Measurements from ENCODE around the gene TRIM63. TPM values are rescaled to one million over a fixed set of nuclear protein-coding genes. Genes with fewer than 3 reads are reported as not detected.

The TRIM63 gene
- total and polyA plus RNA-seq, 11 donors = 136 to 598 (median 204) TPM

DNA sequence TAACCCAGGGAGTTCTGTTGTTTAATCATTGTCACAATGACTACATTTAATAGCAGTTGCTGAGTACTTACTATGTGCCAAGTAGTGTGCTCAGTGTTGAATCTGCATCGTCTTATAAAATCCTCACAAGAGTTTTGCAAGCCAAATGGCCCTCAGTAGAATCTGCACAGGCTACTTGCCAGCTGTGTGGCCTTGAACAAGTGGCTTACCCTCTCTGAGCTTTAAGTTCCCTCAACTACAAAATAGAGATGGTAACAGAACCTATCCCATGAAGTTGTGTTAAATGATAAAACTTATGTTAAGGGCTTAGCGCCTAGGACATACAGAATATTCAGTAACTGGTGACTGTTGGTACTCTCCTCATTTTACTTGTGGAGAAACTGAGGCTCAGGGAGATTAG is 12.4 kb downstream of the TRIM63 start:
- Histone ChIP-seq H3K27me3 (peaks cover 0 to 20% (median 0%) of the 10 kb centered on the region in 9 donors), H3K4me1 (peaks cover 0 to 52% (median 6%) of the 10 kb centered on the region in 12 donors), H3K9me3 (no peaks in the 10 kb centered on the region), H3K36me3 (peaks cover 0 to 94% (median 50%) of the 10 kb centered on the region in 9 donors), H3K4me3 (no peak overlapping the region), H3K27ac (peak overlapping the region in 1 of 12 donors; percentile 19)
- DNase-seq (no peak), ATAC-seq (no peak)
- WGBS, 4 donors = 65 to 72% (median 69%) methylated on average over 2 of the region's 2 CpGs
- TF ChIP-seq POLR2A (IDR thresholded peaks at IDR 0.05) = no peak
- TF ChIP-seq, protein P1, sequence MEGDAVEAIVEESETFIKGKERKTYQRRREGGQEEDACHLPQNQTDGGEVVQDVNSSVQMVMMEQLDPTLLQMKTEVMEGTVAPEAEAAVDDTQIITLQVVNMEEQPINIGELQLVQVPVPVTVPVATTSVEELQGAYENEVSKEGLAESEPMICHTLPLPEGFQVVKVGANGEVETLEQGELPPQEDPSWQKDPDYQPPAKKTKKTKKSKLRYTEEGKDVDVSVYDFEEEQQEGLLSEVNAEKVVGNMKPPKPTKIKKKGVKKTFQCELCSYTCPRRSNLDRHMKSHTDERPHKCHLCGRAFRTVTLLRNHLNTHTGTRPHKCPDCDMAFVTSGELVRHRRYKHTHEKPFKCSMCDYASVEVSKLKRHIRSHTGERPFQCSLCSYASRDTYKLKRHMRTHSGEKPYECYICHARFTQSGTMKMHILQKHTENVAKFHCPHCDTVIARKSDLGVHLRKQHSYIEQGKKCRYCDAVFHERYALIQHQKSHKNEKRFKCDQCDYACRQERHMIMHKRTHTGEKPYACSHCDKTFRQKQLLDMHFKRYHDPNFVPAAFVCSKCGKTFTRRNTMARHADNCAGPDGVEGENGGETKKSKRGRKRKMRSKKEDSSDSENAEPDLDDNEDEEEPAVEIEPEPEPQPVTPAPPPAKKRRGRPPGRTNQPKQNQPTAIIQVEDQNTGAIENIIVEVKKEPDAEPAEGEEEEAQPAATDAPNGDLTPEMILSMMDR (IDR thresholded peaks at IDR 0.05) = no peak
- intact Hi-C loops (cut with DNase I) = loop anchor here in 1 of 10 donors (5.0 kb wide), 1 partner anchor 37 kb away; no protein-coding TSS in a partner anchor

DNA sequence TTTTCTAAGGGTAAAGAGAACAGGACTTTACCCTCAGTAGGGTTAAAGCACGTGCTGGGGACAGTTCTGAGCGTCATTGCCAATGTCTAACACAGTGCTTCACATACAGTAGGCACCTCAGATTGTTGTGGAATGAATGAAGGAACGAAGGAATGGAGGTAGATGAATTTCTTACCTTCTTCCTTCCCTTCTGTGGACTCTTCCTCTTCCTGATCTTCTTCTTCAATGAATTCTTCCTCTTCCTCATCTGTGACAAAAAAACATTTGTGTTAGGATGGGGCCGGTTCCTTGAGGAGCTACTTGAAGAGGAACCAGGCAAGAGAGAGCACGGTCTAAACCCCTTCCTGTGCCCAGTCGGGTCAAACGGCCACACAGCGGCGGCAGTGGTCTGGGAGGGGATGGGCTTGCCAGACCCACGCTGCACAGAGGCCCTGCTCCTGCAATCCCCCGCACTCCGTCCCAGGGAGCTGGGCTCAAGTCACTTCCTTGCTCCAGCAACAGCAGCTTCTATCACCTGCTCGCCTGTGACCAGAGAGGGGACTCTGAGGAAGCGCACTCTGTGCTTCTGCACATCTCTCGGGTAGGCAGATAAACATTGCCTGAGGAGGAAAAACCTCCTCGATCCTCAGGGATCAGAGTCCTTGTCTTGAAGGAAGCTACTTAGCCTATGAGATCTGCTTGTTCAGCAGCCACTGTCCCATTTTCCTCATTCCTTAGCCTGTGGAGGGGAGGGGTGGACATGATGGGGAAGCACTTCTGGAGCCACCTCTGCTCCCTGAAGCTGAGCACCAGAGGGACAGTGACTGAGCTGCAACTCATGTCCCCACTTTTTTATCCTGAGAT is 13.5 kb downstream of the TRIM63 start:
- intact Hi-C loops (cut with DNase I) = no loop called here
- Histone ChIP-seq H3K27me3 (peaks cover 0 to 24% (median 0%) of the 10 kb centered on the region in 9 donors), H3K9me3 (no peaks in the 10 kb centered on the region), H3K27ac (peak overlapping the region in 5 of 12 donors; percentile 9 to 41 (median 34)), H3K4me1 (peaks cover 0 to 51% (median 7%) of the 10 kb centered on the region in 12 donors), H3K4me3 (no peak overlapping the region), H3K36me3 (peaks cover 0 to 86% (median 43%) of the 10 kb centered on the region in 9 donors)
- peak in 1 of 4 donors; percentile 3 for ATAC-seq
- TF ChIP-seq, protein P1 (IDR thresholded peaks at IDR 0.05) = no peak
- DNase-seq = no peak
- WGBS, 4 donors = 35 to 45% (median 43%) methylated on average over 15 to 16 of the region's 16 CpGs

DNA sequence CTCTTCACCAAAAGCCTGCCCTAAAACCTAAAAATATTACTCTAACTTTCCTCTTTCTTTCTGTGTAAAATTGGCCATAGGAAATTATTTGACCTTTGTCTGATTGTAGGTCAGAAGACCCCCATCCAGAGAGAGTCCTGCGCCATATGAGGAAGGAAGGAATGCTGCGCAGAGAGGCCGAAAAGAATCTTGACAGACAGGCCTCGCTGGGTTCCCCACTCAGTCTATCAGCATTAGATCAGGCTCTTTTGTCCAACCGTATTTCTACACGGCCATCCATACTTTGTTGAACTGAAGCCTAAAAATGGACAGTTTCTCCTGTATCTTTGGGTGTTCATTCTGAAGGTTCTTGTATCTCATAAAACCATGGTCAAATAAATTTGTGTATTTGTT is 17.2 kb downstream of the TRIM63 start:
- peaks cover 0 to 49% (median 15%) of the 10 kb centered on the region in 9 donors for H3K36me3 ChIP-seq
- H3K27ac ChIP-seq = peak overlapping the region in 9 of 12 donors; percentile 2 to 71 (median 57)
- WGBS, 4 donors = 71 to 76% (median 73%) methylated on average over 6 of the region's 6 CpGs
- peaks cover 7 to 52% (median 19%) of the 10 kb centered on the region in 9 donors for H3K27me3 ChIP-seq
- no peak for TF ChIP-seq POLR2A (IDR thresholded peaks at IDR 0.05)
- TF ChIP-seq, protein P1 (IDR thresholded peaks at IDR 0.05) = no peak
- peak in 1 of 4 donors; percentile 5 for ATAC-seq
- H3K4me1 ChIP-seq = peaks cover 0 to 42% (median 9%) of the 10 kb centered on the region in 12 donors
- intact Hi-C loops (cut with DNase I) = no loop called here
- H3K4me3 ChIP-seq = no peak overlapping the region
- DNase-seq = no peak
- H3K9me3 ChIP-seq = no peaks in the 10 kb centered on the region

DNA sequence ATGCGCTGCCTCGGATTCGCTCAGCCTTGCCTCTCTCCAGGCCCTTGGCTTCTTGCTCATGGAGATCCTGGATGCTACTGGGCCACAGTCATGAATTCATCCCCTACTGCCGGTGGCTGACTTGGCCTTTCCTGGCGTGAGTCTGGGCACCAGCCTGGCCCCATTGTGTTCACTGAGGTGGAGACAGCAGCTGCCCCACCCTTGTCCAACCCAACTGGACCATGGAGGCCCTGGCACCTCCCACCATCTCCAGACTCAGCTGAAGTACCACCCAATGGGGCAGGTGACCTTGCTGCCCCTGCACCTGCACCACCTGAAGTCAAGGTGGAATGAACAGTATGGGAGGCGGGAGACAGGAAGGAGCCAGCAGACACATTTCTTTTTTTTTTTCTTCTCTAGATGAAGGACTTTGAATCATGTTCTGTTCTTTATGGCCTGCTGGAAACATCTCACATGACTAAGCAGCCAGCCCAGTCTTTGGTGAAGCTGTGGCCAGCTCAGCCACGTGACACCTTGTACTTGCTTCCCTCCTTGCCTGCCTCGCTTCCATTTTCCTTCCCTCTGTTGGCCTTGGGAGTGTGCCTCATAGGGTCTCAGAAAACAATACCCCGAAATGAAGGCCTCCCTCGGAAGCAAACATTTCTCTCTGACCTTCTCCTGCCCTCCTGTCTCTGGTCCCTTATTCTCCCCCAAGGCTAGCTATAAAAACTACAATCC is 17.7 kb downstream of the TRIM63 start:
- TF ChIP-seq, protein P1 (IDR thresholded peaks at IDR 0.05) = no peak
- no peak for TF ChIP-seq POLR2A (IDR thresholded peaks at IDR 0.05)
- WGBS, 4 donors = 53 to 64% (median 61%) methylated on average over 9 to 10 of the region's 10 CpGs
- H3K36me3 ChIP-seq = peaks cover 0 to 44% (median 13%) of the 10 kb centered on the region in 9 donors
- DNase-seq (peak in 2 of 5 donors; percentile 55 to 56), ATAC-seq (peak; percentile 51 to 63 (median 54))
- intact Hi-C loops (cut with DNase I) = no loop called here
- no peak overlapping the region for H3K4me3 ChIP-seq
- peaks cover 0 to 43% (median 10%) of the 10 kb centered on the region in 12 donors for H3K4me1 ChIP-seq
- peak overlapping the region in 9 of 12 donors; percentile 2 to 71 (median 57) for H3K27ac ChIP-seq
- H3K9me3 ChIP-seq = no peaks in the 10 kb centered on the region
- H3K27me3 ChIP-seq = peaks cover 7 to 56% (median 20%) of the 10 kb centered on the region in 9 donors

All from heart left ventricle (tissue), 16 donors.